Fibroblast of lung (primary cell): Measurements from ENCODE around the gene LENG1.

Source experiments
- EZH2 ChIP-seq: IDR thresholded peaks from 2 replicates; pipeline ENCODE4 v1.5.1; 2012; ENCODE audit warnings: low read length, control low read depth, mild to moderate bottlenecking; ENCODE audit errors: missing control alignments
- TF ChIP-seq, protein P1 (sequence below), 2 donors: IDR thresholded peaks in 1 of 2; conservative IDR thresholded peaks in 1 of 2; 1 replicate in 1 of 2; 2 replicates in 1 of 2; pipeline ENCODE4 v1.5.1; 2011 to 2012; ENCODE audit warnings: low read length in 2 of 2, control low read depth in 1 of 2, inconsistent platforms in 1 of 2, low read depth in 1 of 2, mild to moderate bottlenecking in 1 of 2

DNA sequence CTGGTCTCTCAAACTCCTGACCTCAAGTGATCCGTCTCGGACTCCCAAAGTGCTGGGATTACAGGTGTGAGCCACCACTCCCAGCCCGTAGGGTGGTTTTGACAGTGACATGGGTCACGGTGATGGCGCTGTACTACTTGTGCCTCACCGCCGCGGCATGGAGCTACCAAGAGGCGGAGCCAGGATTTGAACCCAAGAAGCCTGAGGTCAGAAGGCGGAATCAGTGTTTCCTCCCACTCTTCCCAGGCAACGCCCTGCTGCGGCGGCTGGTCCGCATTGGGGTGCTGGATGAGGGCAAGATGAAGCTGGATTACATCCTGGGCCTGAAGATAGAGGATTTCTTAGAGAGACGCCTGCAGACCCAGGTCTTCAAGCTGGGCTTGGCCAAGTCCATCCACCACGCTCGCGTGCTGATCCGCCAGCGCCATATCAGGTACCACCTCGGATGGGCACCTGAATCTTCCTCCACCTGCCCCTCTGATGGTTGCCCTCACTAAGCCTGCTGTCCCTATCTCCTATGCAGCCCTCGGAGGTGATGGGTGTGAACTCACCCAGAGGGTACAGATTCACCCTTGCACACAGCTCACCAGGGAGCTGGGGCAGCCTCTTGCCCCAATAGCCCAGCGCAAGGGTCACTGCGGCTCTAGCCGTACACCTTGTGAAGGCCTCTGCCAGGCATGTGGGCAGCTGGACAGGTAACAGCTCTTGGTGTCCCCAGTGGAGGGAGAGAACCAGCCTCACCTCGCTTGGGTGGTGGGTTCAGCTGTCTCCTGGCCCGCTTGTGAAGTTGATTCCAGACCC lies 46.7 kb upstream of the LENG1 start:
- TF ChIP-seq, protein P1, sequence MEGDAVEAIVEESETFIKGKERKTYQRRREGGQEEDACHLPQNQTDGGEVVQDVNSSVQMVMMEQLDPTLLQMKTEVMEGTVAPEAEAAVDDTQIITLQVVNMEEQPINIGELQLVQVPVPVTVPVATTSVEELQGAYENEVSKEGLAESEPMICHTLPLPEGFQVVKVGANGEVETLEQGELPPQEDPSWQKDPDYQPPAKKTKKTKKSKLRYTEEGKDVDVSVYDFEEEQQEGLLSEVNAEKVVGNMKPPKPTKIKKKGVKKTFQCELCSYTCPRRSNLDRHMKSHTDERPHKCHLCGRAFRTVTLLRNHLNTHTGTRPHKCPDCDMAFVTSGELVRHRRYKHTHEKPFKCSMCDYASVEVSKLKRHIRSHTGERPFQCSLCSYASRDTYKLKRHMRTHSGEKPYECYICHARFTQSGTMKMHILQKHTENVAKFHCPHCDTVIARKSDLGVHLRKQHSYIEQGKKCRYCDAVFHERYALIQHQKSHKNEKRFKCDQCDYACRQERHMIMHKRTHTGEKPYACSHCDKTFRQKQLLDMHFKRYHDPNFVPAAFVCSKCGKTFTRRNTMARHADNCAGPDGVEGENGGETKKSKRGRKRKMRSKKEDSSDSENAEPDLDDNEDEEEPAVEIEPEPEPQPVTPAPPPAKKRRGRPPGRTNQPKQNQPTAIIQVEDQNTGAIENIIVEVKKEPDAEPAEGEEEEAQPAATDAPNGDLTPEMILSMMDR (conservative IDR thresholded peaks at IDR 0.05 in 1 of 2, IDR thresholded peaks at IDR 0.05 in 1 of 2; ENCODE audit: low read depth in 1 of 2, low read length in 2 of 2), result no peak
- TF ChIP-seq EZH2, result no peak
